Keratinocyte (primary cell): ENCODE measurements around the gene CNTNAP2. TPM values are rescaled to one million over a fixed set of nuclear protein-coding genes. Genes with fewer than 3 reads are reported as not detected.

Experiments used
- DNase-seq: peaks from one replicate; pipeline ENCODE4 v3.0.0-alpha.2; 2011; ENCODE audit warnings: low read depth, missing footprints, low spot score
- FAIRE-seq: peaks from 2 replicates; lab custom pipeline; 2011; peaks lifted over from hg19 to GRCh38; lab: Jason Lieb, UNC
- H2AFZ ChIP-seq: 2 replicates; pipeline ENCODE4 v1.6.0; 2012; ENCODE audit warnings: low read length, control low read depth, inconsistent platforms; ENCODE audit not compliant: control insufficient read depth
- H3K27ac ChIP-seq: 2 replicates; pipeline ENCODE4 v1.5.1; 2011; ENCODE audit warnings: low read length; ENCODE audit not compliant: control insufficient read depth, insufficient read depth
- H3K27me3 ChIP-seq: 3 replicates; pipeline ENCODE4 v1.6.0; 2011; ENCODE audit warnings: low read length; ENCODE audit not compliant: control insufficient read depth, insufficient read depth; ENCODE audit errors: extremely low read depth
- H3K36me3 ChIP-seq, 2 experiments: 2 replicates in 1 of 2; 3 replicates in 1 of 2; pipeline ENCODE4 v1.5.1; 2011; ENCODE audit warnings: low read length in 2 of 2, mild to moderate bottlenecking in 1 of 2; ENCODE audit not compliant: control insufficient read depth in 2 of 2, insufficient read depth in 2 of 2; ENCODE audit errors: extremely low read depth in 1 of 2
- H3K4me1 ChIP-seq: 3 replicates; pipeline ENCODE4 v1.5.1; 2011; ENCODE audit warnings: low read length; ENCODE audit not compliant: control insufficient read depth, insufficient read depth; ENCODE audit errors: extremely low read depth
- H3K4me2 ChIP-seq: 3 replicates; pipeline ENCODE4 v1.6.0; 2011; ENCODE audit warnings: low read depth, low read length; ENCODE audit not compliant: control insufficient read depth, insufficient read depth; ENCODE audit errors: extremely low read depth
- H3K4me3 ChIP-seq, 3 experiments: fragments of 200-600 bp in 1 of 3; sonication (generic) in 1 of 3; 2 replicates in 2 of 3; 3 replicates in 1 of 3; pipeline ENCODE4 v1.5.1; 2011 to 2016; ENCODE audit warnings: low read length in 3 of 3, mild to moderate bottlenecking in 3 of 3, control low read depth in 2 of 3, inconsistent platforms in 1 of 3, low read depth in 1 of 3, mixed read lengths in 1 of 3, mixed run types in 1 of 3, moderate library complexity in 1 of 3; ENCODE audit not compliant: control insufficient read depth in 2 of 3, insufficient read depth in 2 of 3; ENCODE audit errors: extremely low read depth in 1 of 3
- H3K79me2 ChIP-seq: 2 replicates; pipeline ENCODE4 v1.6.0; 2012; ENCODE audit warnings: low read length; ENCODE audit not compliant: control insufficient read depth, insufficient read depth
- H3K9ac ChIP-seq: 3 replicates; pipeline ENCODE4 v1.6.0; 2011; ENCODE audit warnings: low read length; ENCODE audit not compliant: control insufficient read depth, insufficient read depth; ENCODE audit errors: extremely low read depth
- H3K9me1 ChIP-seq: 3 replicates; pipeline ENCODE4 v1.6.0; 2011; ENCODE audit warnings: low read length; ENCODE audit not compliant: control insufficient read depth, insufficient read depth; ENCODE audit errors: extremely low read depth
- H3K9me3 ChIP-seq: 2 replicates; pipeline ENCODE4 v1.5.1; 2012; ENCODE audit warnings: low read depth, low read length; ENCODE audit not compliant: control insufficient read depth
- H4K20me1 ChIP-seq: 3 replicates; pipeline ENCODE4 v1.6.0; 2011; ENCODE audit warnings: low read length; ENCODE audit not compliant: control insufficient read depth, insufficient read depth; ENCODE audit errors: extremely low read depth
- EZH2 ChIP-seq: IDR thresholded peaks from one replicate; pipeline ENCODE4 v1.6.1; 2012; ENCODE audit warnings: inconsistent platforms, mild to moderate bottlenecking, low read length, moderate library complexity
- dilution Hi-C: fragments of 300-500 bp; cut with MboI; formaldehyde crosslinking; loops from one replicate; pipeline ENCODE4 v1.7.0; 2020; ENCODE audit warnings: low sequenced_read_pairs; ENCODE audit not compliant: extremely low pct_ligation_motif_present
- polyA plus RNA-seq, 5 experiments: library from polyadenylated mRNA; depleted of rRNA in 3 of 5; stranded (reverse) in 3 of 5; stranded (forward) in 1 of 5; unstranded in 1 of 5; fragments of >200 nt; gene quantifications; 1 replicate in 1 of 5; 2 replicates in 3 of 5; 3 replicates in 1 of 5; pipeline versions ENCODE4 v1.2.1 to v1.2.3, GENCODE V29; 2011 to 2012; ENCODE audit warnings: missing spikeins in 2 of 5, low read depth in 1 of 5, low replicate concordance in 1 of 5
- TF ChIP-seq, protein P1 (sequence below), 3 experiments: IDR thresholded peaks in 1 of 3; conservative IDR thresholded peaks in 1 of 3; optimal IDR thresholded peaks in 1 of 3; 2 replicates in 2 of 3; 3 replicates in 1 of 3; pipeline versions ENCODE3 to v1.5.1; 2011; ENCODE audit warnings: low read length in 3 of 3, mild to moderate bottlenecking in 3 of 3, moderate library complexity in 2 of 3, control low read depth in 1 of 3, inconsistent platforms in 1 of 3; ENCODE audit not compliant: insufficient read depth in 2 of 3; ENCODE audit errors: extremely low read depth in 1 of 3

Gene CNTNAP2
- polyA plus RNA-seq, 1 donor (not counting 4 experiments of a cell fraction or from before 2014, with no cell fraction given): 1.4 TPM

DNA sequence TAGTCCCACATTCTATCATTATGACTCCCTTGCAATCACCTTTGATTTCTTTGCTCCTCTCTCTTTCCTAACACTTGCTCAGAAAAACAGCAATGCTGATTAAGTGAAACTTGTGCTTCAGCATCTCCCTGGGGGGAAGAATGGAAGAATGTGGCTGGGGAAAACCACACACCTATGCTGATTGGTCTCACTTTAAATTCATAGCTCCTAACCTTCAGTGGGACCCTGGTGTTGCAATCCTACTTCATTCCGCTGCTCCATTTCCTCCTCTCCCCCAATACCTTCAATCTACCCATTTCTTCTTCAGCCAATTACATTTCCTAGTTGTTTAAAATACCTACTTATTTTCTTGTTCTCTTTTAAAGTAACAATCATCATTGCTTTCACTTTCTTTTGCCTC lies 1307.3 kb downstream of the CNTNAP2 start:
- Histone ChIP-seq H2AFZ (no peak overlapping the region), H3K27ac (no peak overlapping the region), H3K27me3 (no peaks in the 10 kb centered on the region), H3K36me3 (no peaks in the 10 kb centered on the region), H3K9me3 (no peaks in the 10 kb centered on the region), H3K79me2 (no peaks in the 10 kb centered on the region), H3K4me1 (no peaks in the 10 kb centered on the region), H4K20me1 (no peaks in the 10 kb centered on the region), H3K9me1 (no peaks in the 10 kb centered on the region), H3K4me2 (no peak overlapping the region), H3K4me3 (no peak overlapping the region), H3K9ac (no peak overlapping the region)
- FAIRE-seq (no peak), DNase-seq (no peak)
- dilution Hi-C loops: no loop called here
- no peak for TF ChIP-seq EZH2
- TF ChIP-seq, protein P1, sequence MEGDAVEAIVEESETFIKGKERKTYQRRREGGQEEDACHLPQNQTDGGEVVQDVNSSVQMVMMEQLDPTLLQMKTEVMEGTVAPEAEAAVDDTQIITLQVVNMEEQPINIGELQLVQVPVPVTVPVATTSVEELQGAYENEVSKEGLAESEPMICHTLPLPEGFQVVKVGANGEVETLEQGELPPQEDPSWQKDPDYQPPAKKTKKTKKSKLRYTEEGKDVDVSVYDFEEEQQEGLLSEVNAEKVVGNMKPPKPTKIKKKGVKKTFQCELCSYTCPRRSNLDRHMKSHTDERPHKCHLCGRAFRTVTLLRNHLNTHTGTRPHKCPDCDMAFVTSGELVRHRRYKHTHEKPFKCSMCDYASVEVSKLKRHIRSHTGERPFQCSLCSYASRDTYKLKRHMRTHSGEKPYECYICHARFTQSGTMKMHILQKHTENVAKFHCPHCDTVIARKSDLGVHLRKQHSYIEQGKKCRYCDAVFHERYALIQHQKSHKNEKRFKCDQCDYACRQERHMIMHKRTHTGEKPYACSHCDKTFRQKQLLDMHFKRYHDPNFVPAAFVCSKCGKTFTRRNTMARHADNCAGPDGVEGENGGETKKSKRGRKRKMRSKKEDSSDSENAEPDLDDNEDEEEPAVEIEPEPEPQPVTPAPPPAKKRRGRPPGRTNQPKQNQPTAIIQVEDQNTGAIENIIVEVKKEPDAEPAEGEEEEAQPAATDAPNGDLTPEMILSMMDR (optimal IDR thresholded peaks at IDR 0.05 in 1 of 3, IDR thresholded peaks at IDR 0.05 in 1 of 3, conservative IDR thresholded peaks at IDR 0.05 in 1 of 3; ENCODE audit: extremely low read depth in 1 of 3, insufficient read depth in 2 of 3, low read length in 3 of 3): no peak

DNA sequence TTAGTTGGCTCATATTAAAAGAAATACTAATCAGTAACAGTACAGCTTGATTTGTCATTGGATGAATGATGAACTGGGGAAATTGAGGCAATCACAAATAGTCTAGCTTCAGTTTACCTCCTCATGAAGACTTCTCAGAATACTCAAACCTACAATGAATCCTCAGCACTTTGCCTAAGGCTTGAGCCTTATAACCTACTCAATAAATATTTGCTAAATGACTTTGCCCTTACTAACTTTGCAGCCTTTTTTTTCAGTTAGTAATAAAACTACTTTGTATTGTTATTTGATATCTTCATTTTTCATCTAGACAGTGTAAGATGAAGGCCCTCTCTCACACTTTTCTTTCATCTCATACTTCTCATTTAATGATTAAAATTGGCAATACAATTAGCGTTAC lies 1311.5 kb downstream of the CNTNAP2 start:
- Histone ChIP-seq H3K4me3 (no peak overlapping the region), H3K9me3 (no peaks in the 10 kb centered on the region), H2AFZ (no peak overlapping the region), H3K4me1 (no peaks in the 10 kb centered on the region), H3K9ac (no peak overlapping the region), H3K27ac (no peak overlapping the region), H3K36me3 (no peaks in the 10 kb centered on the region), H3K79me2 (no peaks in the 10 kb centered on the region), H3K4me2 (no peak overlapping the region), H4K20me1 (no peaks in the 10 kb centered on the region), H3K9me1 (no peaks in the 10 kb centered on the region), H3K27me3 (no peaks in the 10 kb centered on the region)
- no peak for DNase-seq
- dilution Hi-C loops: no loop called here
- TF ChIP-seq, protein P1 (optimal IDR thresholded peaks at IDR 0.05 in 1 of 3, IDR thresholded peaks at IDR 0.05 in 1 of 3, conservative IDR thresholded peaks at IDR 0.05 in 1 of 3; ENCODE audit: extremely low read depth in 1 of 3, insufficient read depth in 2 of 3, low read length in 3 of 3): no peak
- TF ChIP-seq EZH2: no peak
- FAIRE-seq: no peak
